DND-41 (cell line): ENCODE results near the gene ZNF554.

Experiments
- ATAC-seq: fragments of 200-7000 bp; cut with Tn5 transposase; 3 replicates; pipeline ENCODE4 v1.9.1; 2021; ENCODE audit warnings: low read depth; ENCODE audit not compliant: insufficient read depth
- DNase-seq: peaks from one replicate; pipeline ENCODE4 v3.0.0-alpha.2; 2020
- H2AFZ ChIP-seq: 2 replicates; pipeline ENCODE4 v1.6.0; 2012; ENCODE audit warnings: low read depth, low read length
- H3K27ac ChIP-seq: 2 replicates; pipeline ENCODE4 v1.5.1; 2012; ENCODE audit warnings: low read length, inconsistent platforms
- H3K27me3 ChIP-seq: fragments of 200-600 bp; sonication (generic); 2 replicates; pipeline ENCODE4 v1.6.0; 2012; ENCODE audit warnings: low read length, mild to moderate bottlenecking, inconsistent platforms; ENCODE audit not compliant: insufficient read depth, poor library complexity
- H3K36me3 ChIP-seq: 2 replicates; pipeline ENCODE4 v1.5.1; 2012; ENCODE audit warnings: low read length, inconsistent platforms; ENCODE audit not compliant: insufficient read depth
- H3K4me1 ChIP-seq: 2 replicates; pipeline ENCODE4 v1.5.1; 2012; ENCODE audit warnings: mild to moderate bottlenecking, low read length; ENCODE audit not compliant: insufficient read depth
- H3K4me2 ChIP-seq: 2 replicates; pipeline ENCODE4 v1.6.0; 2012; ENCODE audit warnings: mild to moderate bottlenecking, moderate library complexity, low read length, inconsistent platforms; ENCODE audit not compliant: insufficient read depth
- H3K4me3 ChIP-seq, 2 experiments: fragments of 200-600 bp in 1 of 2; shearing (Covaris generic) in 1 of 2; 2 replicates each; pipeline ENCODE4 v1.5.1; 2012 to 2016; ENCODE audit warnings: inconsistent platforms in 2 of 2, low read length in 2 of 2, mild to moderate bottlenecking in 2 of 2, low read depth in 1 of 2, moderate library complexity in 1 of 2
- H3K79me2 ChIP-seq: 2 replicates; pipeline ENCODE4 v1.6.0; 2012; ENCODE audit warnings: low read length, inconsistent platforms; ENCODE audit not compliant: insufficient read depth
- H3K9ac ChIP-seq: 2 replicates; pipeline ENCODE4 v1.6.0; 2012; ENCODE audit warnings: low read depth, mild to moderate bottlenecking, inconsistent platforms, low read length, moderate library complexity
- H3K9me3 ChIP-seq: 2 replicates; pipeline ENCODE4 v1.5.1; 2012; ENCODE audit warnings: low read length, moderate library complexity, mild to moderate bottlenecking, inconsistent platforms; ENCODE audit not compliant: insufficient read depth, severe bottlenecking
- H4K20me1 ChIP-seq: 2 replicates; pipeline ENCODE4 v1.6.0; 2012; ENCODE audit warnings: low read length; ENCODE audit not compliant: insufficient read depth
- CTCF ChIP-seq: IDR thresholded peaks from 2 replicates; pipeline ENCODE4 v1.5.1; 2012; ENCODE audit warnings: borderline replicate concordance, low read length, moderate library complexity, mild to moderate bottlenecking; ENCODE audit not compliant: poor library complexity, severe bottlenecking; ENCODE audit errors: extremely low read depth
- EZH2 ChIP-seq: IDR thresholded peaks from 3 replicates; pipeline ENCODE4 v1.6.1; 2012; ENCODE audit warnings: borderline replicate concordance, low read depth, mild to moderate bottlenecking, moderate library complexity, low read length, inconsistent platforms; ENCODE audit not compliant: severe bottlenecking

ZNF554 gene

GRCh38 chr19:2785244-2785997 is 34.2 kb upstream of the ZNF554 start, which contains the start of gene THOP1:
THOP1 (plus strand) TSS chr19:2785503; CDS start chr19:2785663, 160 bp downstream.
- Histone ChIP-seq H4K20me1 (peaks cover 47% of the 10 kb centered on the region), H2AFZ (peak within 1 kb of the TSS; percentile 89), H3K36me3 (peaks cover 31% of the 10 kb centered on the region), H3K9ac (peak within 1 kb of the TSS; percentile 95), H3K4me3 (peak within 1 kb of the TSS; percentile 91 to 100), H3K4me2 (peak within 1 kb of the TSS; percentile 72), H3K27ac (peak within 1 kb of the TSS; percentile 77), H3K4me1 (peaks cover 62% of the 10 kb centered on the region), H3K79me2 (peaks cover 80% of the 10 kb centered on the region), H3K9me3 (no peaks in the 10 kb centered on the region), H3K27me3 (no peaks in the 10 kb centered on the region)
- ATAC-seq: peak; percentile 89
- TF ChIP-seq CTCF (no peak), EZH2 (no peak)
- peak; percentile 99 for DNase-seq

DNA sequence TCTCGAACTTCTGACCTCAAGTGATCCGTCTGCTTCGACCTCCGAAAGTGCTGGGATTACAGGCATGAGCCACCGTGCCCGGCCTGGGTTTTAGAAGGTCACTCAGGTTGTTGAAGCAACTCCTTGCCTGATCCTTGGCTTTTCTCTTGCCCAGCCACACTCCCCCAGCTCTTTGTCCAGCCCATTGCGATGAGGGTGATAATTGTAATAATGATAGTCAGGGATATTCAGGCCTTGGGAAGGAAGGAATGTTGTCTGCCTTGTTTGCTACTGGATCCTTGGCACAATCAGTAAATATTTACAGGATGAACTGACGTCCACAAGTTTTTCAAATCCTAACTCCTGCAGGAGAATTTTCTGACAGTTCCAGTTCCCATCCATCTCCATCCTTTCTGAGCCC is 32.6 kb upstream of the ZNF554 start:
- Histone ChIP-seq H3K4me3 (peak overlapping the region in 1 of 2 experiments; percentile 6; a peak in 1 of 4 replicates), H3K36me3 (peaks cover 41% of the 10 kb centered on the region), H3K4me2 (peak overlapping the region; percentile 72)

DNA sequence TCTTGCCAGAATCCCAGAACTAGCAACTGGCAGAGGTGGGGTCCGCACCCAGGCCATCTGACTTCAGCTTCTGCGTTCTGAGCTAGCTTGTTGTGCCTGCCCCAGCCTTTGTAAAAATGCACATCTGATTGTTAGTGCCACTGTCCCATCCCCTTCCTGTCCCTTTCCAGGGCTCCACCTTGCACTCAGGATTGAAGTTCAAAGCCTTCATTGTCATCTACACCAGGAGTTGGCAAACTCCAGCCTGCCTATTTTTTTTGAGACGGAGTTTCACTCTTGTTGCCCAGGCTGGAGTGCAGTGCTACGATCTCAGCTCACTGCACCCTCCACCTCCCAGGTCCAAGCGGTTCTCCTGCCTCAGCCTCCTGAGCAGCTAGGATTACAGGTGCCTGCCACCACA is 31.4 kb upstream of the ZNF554 start:
- H3K27me3 ChIP-seq: no peaks in the 10 kb centered on the region
- TF ChIP-seq CTCF (no peak), EZH2 (no peak)
- peaks cover 66% of the 10 kb centered on the region for H3K79me2 ChIP-seq
- no peak overlapping the region for H3K27ac ChIP-seq
- peaks cover 32% of the 10 kb centered on the region; the same call in 1 of the 2 replicates for H4K20me1 ChIP-seq
- no peak overlapping the region for H2AFZ ChIP-seq
- peaks cover 47% of the 10 kb centered on the region for H3K36me3 ChIP-seq
- no peak for ATAC-seq
- H3K4me2 ChIP-seq: no peak overlapping the region
- peaks cover 41% of the 10 kb centered on the region for H3K4me1 ChIP-seq
- H3K9me3 ChIP-seq: no peaks in the 10 kb centered on the region
- DNase-seq: no peak
- no peak overlapping the region for H3K9ac ChIP-seq
- H3K4me3 ChIP-seq: no peak overlapping the region

More for the DNA sequence above, 32.6 kb upstream of the ZNF554 start:
- no peaks in the 10 kb centered on the region for H3K9me3 ChIP-seq
- peak overlapping the region; percentile 95; the same call in 1 of the 2 replicates for H3K9ac ChIP-seq
- H3K4me1 ChIP-seq: peaks cover 45% of the 10 kb centered on the region
- no peak for DNase-seq
- H4K20me1 ChIP-seq: peaks cover 40% of the 10 kb centered on the region
- no peaks in the 10 kb centered on the region for H3K27me3 ChIP-seq
- no peak for TF ChIP-seq EZH2
- no peak for TF ChIP-seq CTCF
- 0 out of 2 replicates have a peak overlapping the region, but pooled peaks have one; percentile 22 for H3K27ac ChIP-seq
- H2AFZ ChIP-seq: no peak overlapping the region
- no peak for ATAC-seq
- H3K79me2 ChIP-seq: peaks cover 76% of the 10 kb centered on the region
